ENCODE results near the gene NUP188. TPM values are rescaled to one million over a fixed set of nuclear protein-coding genes. Genes with fewer than 3 reads are reported as not detected.

Gene NUP188
- polyA plus RNA-seq, 3 donors from 2014 or later, result 12.2 to 31.8 (median 18.6) TPM

DNA sequence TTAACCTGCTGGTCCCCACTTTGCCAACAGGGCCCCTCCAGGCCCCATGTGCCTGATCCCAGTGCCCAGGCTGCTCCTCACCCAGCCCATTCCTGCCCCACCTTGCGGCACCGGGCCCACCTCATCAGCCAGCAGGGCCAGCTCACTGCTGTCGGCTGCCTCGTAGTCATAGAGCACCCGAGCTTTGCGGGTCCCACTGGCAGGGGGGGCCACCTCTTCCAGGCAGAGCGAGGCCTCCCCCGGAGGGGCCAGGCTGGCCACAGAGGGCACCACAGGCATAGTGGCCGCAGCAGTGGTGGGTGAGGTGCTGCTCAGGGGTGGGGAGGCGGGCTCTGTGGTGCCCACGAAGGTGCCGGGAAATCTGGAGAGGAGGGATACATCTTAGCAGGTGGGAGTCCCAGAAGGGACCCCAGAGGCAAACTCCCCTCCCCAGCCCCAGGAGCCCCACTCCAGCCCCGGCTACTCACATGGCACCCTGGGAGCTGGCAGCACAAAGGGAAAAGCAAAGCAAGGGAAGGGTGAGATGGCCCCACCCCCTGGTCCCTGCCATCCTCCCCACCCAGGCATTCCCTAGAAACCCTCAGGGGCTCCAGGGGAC lies 61.6 kb downstream of the NUP188 start:
- H3K27ac Mint-ChIP-seq, result no peak overlapping the region
- H3K4me1 Mint-ChIP-seq, result no peaks in the 10 kb centered on the region
- no peak overlapping the region for H3K4me3 Mint-ChIP-seq
- peaks cover 0 to 1% (median 0%) of the 10 kb centered on the region in 3 donors for H3K27me3 Mint-ChIP-seq (ENCODE audit: low read depth in 3 of 3)
- DNase-seq, result no peak
- no peaks in the 10 kb centered on the region for H3K9me3 Mint-ChIP-seq
- H3K36me3 Mint-ChIP-seq, result peaks cover 0 to 5% (median 0%) of the 10 kb centered on the region in 3 donors

- H3K9me3 Mint-ChIP-seq, result no peaks in the 10 kb centered on the region
- no peak overlapping the region for H3K4me3 Mint-ChIP-seq
- H3K27ac Mint-ChIP-seq, result no peak overlapping the region
- H3K4me1 Mint-ChIP-seq, result no peaks in the 10 kb centered on the region
- peaks cover 0 to 5% (median 0%) of the 10 kb centered on the region in 3 donors for H3K36me3 Mint-ChIP-seq
- DNase-seq, result no peak
- H3K27me3 Mint-ChIP-seq (ENCODE audit: low read depth in 3 of 3), result peaks cover 0 to 3% (median 0%) of the 10 kb centered on the region in 3 donors
Observed at GRCh38 chr9:129009584-129010141, 62.2 kb downstream of the NUP188 start.

- H3K36me3 Mint-ChIP-seq, result peaks cover 0 to 5% (median 2%) of the 10 kb centered on the region in 3 donors
- no peak overlapping the region for H3K4me3 Mint-ChIP-seq
- no peak overlapping the region for H3K27ac Mint-ChIP-seq
- H3K9me3 Mint-ChIP-seq, result peaks cover 0 to 2% (median 0%) of the 10 kb centered on the region in 6 donors
- DNase-seq, result no peak
- H3K27me3 Mint-ChIP-seq (ENCODE audit: low read depth in 3 of 3), result peaks cover 0 to 3% (median 0%) of the 10 kb centered on the region in 3 donors
- H3K4me1 Mint-ChIP-seq, result no peaks in the 10 kb centered on the region
Observed at GRCh38 chr9:129010267-129010975, 62.9 kb downstream of the NUP188 start.

DNA sequence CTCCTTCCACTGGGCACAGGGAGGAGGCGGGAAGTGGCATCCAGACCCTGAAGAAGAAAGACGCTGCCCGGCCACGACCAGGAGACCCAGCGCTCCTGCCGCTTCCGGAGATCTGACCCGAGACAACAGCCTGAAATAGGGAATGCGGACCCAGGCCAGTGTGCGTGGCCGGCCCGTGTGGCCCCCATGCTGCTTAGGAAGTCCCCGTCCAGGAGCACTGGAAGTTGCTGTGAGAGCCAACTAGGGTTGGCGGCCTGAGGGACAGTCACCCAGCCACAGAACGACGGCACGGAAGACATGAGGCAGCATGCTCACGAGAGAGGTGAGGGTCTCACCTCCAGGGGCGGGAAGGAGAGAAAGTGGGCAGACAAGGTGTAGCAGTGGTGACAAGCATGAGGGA lies 63.7 kb downstream of the NUP188 start:
- peak overlapping the region in 1 of 6 donors; percentile 72 for H3K27ac Mint-ChIP-seq
- peaks cover 0 to 2% (median 0%) of the 10 kb centered on the region in 6 donors for H3K9me3 Mint-ChIP-seq
- DNase-seq, result no peak
- H3K36me3 Mint-ChIP-seq, result peaks cover 0 to 8% (median 5%) of the 10 kb centered on the region in 3 donors
- peaks cover 0 to 3% (median 0%) of the 10 kb centered on the region in 3 donors for H3K27me3 Mint-ChIP-seq (ENCODE audit: low read depth in 3 of 3)
- H3K4me3 Mint-ChIP-seq, result no peak overlapping the region
- H3K4me1 Mint-ChIP-seq, result no peaks in the 10 kb centered on the region

- Mint-ChIP-seq H3K4me1 (no peaks in the 10 kb centered on the region), H3K4me3 (no peak overlapping the region), H3K27me3 (ENCODE audit: low read depth in 3 of 3) (peaks cover 0 to 3% (median 0%) of the 10 kb centered on the region in 3 donors), H3K36me3 (peaks cover 0 to 8% (median 5%) of the 10 kb centered on the region in 3 donors), H3K9me3 (peaks cover 0 to 2% (median 0%) of the 10 kb centered on the region in 6 donors), H3K27ac (no peak overlapping the region)
- DNase-seq, result no peak
Observed at GRCh38 chr9:129011761-129012181, 64.3 kb downstream of the NUP188 start.

GRCh38 chr9:129012343-129012742 lies 64.8 kb downstream of the NUP188 start:
- H3K4me1 Mint-ChIP-seq, result no peaks in the 10 kb centered on the region
- H3K27ac Mint-ChIP-seq, result no peak overlapping the region
- H3K27me3 Mint-ChIP-seq (ENCODE audit: low read depth in 3 of 3), result peaks cover 0 to 3% (median 0%) of the 10 kb centered on the region in 3 donors
- H3K9me3 Mint-ChIP-seq, result peaks cover 0 to 2% (median 0%) of the 10 kb centered on the region in 6 donors
- peaks cover 0 to 8% (median 5%) of the 10 kb centered on the region in 3 donors for H3K36me3 Mint-ChIP-seq
- no peak overlapping the region for H3K4me3 Mint-ChIP-seq
- no peak for DNase-seq

GRCh38 chr9:129012893-129013448 lies 65.5 kb downstream of the NUP188 start:
- peaks cover 0 to 5% (median 4%) of the 10 kb centered on the region in 3 donors for H3K36me3 Mint-ChIP-seq
- H3K4me1 Mint-ChIP-seq, result no peaks in the 10 kb centered on the region
- no peak overlapping the region for H3K4me3 Mint-ChIP-seq
- H3K9me3 Mint-ChIP-seq, result peaks cover 0 to 2% (median 0%) of the 10 kb centered on the region in 6 donors
- peaks cover 0 to 5% (median 0%) of the 10 kb centered on the region in 3 donors for H3K27me3 Mint-ChIP-seq (ENCODE audit: low read depth in 3 of 3)
- no peak for DNase-seq
- no peak overlapping the region for H3K27ac Mint-ChIP-seq

DNA sequence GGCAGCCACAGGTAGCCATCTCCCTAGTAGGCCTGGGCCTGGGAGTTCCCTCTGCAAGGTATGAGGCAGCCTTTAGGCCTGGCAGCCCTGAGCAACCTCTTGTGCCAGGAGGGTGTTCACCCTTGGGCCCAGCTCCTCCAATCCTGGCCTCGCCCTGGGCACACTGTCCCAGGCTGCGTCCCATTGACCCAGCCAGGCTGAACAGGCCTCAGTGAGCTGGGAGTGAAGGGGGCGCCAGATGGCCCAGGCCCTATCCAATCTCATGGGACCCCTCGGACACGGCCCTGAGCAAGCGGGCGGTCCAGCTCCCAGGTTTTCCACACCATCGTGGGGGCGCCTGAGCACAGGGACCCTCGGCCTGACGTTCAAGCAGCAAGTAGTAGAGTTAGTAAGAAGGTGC lies 66.2 kb downstream of the NUP188 start:
- DNase-seq, result no peak
- H3K4me1 Mint-ChIP-seq, result no peaks in the 10 kb centered on the region
- H3K27ac Mint-ChIP-seq, result no peak overlapping the region
- H3K36me3 Mint-ChIP-seq, result peaks cover 0 to 5% (median 4%) of the 10 kb centered on the region in 3 donors
- peaks cover 0 to 5% (median 0%) of the 10 kb centered on the region in 3 donors for H3K27me3 Mint-ChIP-seq (ENCODE audit: low read depth in 3 of 3)
- H3K4me3 Mint-ChIP-seq, result no peak overlapping the region
- peaks cover 0 to 2% (median 0%) of the 10 kb centered on the region in 6 donors for H3K9me3 Mint-ChIP-seq

- no peaks in the 10 kb centered on the region for H3K4me1 Mint-ChIP-seq
- peaks cover 0 to 7% (median 5%) of the 10 kb centered on the region in 3 donors for H3K36me3 Mint-ChIP-seq
- no peak overlapping the region for H3K27ac Mint-ChIP-seq
- H3K9me3 Mint-ChIP-seq, result peaks cover 0 to 2% (median 0%) of the 10 kb centered on the region in 6 donors
- H3K27me3 Mint-ChIP-seq (ENCODE audit: low read depth in 3 of 3), result peaks cover 0 to 5% (median 0%) of the 10 kb centered on the region in 3 donors
- no peak overlapping the region for H3K4me3 Mint-ChIP-seq
- DNase-seq, result no peak
Observed at GRCh38 chr9:129014124-129014523, 66.6 kb downstream of the NUP188 start.

DNA sequence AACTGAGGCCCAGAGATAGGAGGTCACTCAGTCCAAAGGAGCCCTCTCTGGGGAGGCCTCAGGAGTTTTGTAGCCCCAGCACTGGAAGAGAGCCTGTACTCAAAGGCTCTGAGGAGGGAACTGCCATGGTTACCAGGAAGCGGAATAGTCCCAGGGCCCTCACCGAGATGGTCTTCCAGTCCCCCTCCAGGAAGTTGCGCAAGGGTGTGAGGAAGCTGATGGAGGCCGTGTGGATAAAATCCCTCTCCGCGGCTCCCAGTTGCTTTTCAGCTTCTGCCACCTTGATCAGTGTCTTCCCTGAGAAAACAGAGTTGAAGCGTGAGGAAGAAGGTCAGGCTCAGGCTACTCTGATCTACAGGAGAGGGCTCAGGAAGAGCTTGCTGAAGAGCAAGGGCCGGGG lies 67.1 kb downstream of the NUP188 start:
- no peak for DNase-seq
- H3K36me3 Mint-ChIP-seq, result peaks cover 0 to 7% (median 5%) of the 10 kb centered on the region in 3 donors
- peaks cover 0 to 5% (median 0%) of the 10 kb centered on the region in 3 donors for H3K27me3 Mint-ChIP-seq (ENCODE audit: low read depth in 3 of 3)
- H3K9me3 Mint-ChIP-seq, result peaks cover 0 to 2% (median 0%) of the 10 kb centered on the region in 6 donors
- no peak overlapping the region for H3K27ac Mint-ChIP-seq
- H3K4me3 Mint-ChIP-seq, result no peak overlapping the region
- no peaks in the 10 kb centered on the region for H3K4me1 Mint-ChIP-seq

DNA sequence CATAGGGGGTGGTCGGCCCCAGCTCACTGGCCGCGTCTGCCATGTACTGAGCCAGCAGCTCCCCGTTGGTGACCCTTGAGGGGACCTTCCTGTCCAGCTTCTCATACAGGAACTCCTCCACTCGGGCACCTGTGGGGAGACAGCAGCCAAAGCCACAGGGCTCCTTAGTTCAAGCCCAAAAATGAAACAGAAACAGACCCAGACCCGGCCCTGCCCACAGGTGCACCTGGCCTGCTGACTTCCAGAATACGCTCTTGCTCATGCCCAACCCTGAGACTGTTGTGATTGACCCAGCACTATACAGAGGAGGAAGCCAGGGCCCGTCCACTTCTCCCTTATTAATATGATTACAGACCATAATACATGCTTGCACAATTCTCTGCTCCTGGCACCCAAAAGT lies 73.6 kb downstream of the NUP188 start:
- H3K4me3 Mint-ChIP-seq, result no peak overlapping the region
- no peak for DNase-seq
- H3K9me3 Mint-ChIP-seq, result no peaks in the 10 kb centered on the region
- peaks cover 6 to 7% of the 10 kb centered on the region in 2 donors for H3K4me1 Mint-ChIP-seq
- H3K36me3 Mint-ChIP-seq, result peaks cover 0 to 4% (median 0%) of the 10 kb centered on the region in 3 donors
- peak overlapping the region in 2 of 6 donors; percentile 3 to 45 for H3K27ac Mint-ChIP-seq
- H3K27me3 Mint-ChIP-seq (ENCODE audit: low read depth in 3 of 3), result peaks cover 0 to 2% (median 0%) of the 10 kb centered on the region in 3 donors

DNA sequence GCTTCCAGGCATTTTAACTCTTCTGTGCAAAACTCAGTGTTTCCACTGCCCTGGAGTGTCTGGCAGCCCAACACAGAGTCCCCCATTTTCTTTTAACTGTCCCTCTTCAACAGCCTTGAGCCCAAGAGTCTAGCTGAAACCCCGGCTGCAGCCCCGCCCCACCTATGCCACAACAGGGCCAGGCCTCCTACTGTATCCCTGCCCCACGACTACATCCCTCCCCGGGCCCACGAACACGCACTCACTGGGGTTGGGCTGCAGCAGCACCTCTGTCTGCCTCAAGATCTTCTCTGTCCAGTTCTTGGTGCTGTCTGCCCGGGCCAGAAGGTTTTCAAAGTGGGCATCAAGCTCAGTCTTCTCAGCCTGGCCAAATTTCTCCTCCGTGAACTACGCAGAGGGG lies 74.5 kb downstream of the NUP188 start:
- Mint-ChIP-seq H3K4me3 (no peak overlapping the region), H3K27ac (no peak overlapping the region), H3K36me3 (peaks cover 0 to 4% (median 0%) of the 10 kb centered on the region in 3 donors), H3K4me1 (peaks cover 11 to 13% of the 10 kb centered on the region in 2 donors), H3K9me3 (no peaks in the 10 kb centered on the region), H3K27me3 (ENCODE audit: low read depth in 3 of 3) (peaks cover 0 to 2% (median 0%) of the 10 kb centered on the region in 3 donors)
- no peak for DNase-seq

DNA sequence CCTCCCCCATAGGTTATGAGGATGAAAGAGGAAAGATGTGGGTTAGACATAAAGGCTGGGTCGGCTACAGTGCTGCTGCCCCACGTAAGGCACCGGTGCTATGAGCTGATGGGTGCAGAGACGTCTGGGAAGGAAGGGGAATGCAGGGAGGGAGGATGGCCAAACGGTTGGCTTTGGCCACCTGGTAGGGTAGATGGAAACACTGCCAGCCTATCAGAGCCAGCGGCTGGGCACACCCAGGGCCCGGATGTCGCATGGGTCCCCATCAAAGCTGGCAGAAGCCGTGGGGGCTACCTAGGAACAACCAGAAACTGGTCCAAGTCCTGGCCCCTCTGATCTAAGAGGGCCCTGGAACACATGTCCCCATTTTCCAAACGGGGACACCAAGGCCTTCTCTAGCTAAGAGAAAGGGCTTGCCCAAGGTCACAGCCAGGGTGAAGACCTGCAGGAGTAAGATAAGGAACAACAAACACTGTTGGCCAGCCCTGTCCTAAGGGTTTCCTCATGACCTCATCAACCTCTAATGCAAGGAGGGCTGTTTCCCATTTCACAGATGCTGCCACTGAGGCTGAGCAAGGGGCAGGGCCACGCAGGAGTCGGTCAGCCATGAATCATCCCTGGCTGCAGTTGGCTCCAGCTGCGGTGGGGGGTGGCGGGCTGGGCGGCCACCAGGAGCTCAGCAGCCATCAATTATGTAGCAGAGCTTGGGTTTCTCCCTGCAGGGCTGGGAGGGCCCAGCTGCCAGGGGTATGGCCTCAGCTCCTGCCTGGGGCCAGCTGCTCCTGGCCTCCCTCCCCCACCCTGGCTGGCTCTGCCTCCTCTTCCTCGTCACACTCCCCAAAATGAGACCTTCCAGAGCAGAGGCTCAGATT lies 75.8 kb downstream of the NUP188 start:
- Mint-ChIP-seq H3K9me3 (no peaks in the 10 kb centered on the region), H3K4me3 (no peak overlapping the region), H3K27me3 (ENCODE audit: low read depth in 3 of 3) (no peaks in the 10 kb centered on the region), H3K27ac (no peak overlapping the region), H3K36me3 (peaks cover 0 to 4% (median 0%) of the 10 kb centered on the region in 3 donors), H3K4me1 (peaks cover 17 to 18% of the 10 kb centered on the region in 2 donors)
- no peak for DNase-seq
